ENCODE measurements around the gene ITGAV. TPM values are rescaled to one million over a fixed set of nuclear protein-coding genes. Genes with fewer than 3 reads are reported as not detected.
"Not testable (repeated sequence)": the region's sequence is repeated elsewhere in the genome, so short reads cannot be mapped to it uniquely, and the experiment has no call there.

Gene ITGAV
- total RNA-seq, 1 donor from 2014 or later, result 8.1 TPM

GRCh38 chr2:186561467-186562208 is 28.2 kb upstream of the ITGAV start:
- H3K27me3 Mint-ChIP-seq, result peaks cover 19% of the 10 kb centered on the region
- no peaks in the 10 kb centered on the region for H3K9me3 Mint-ChIP-seq
- no peak overlapping the region for H3K27ac Mint-ChIP-seq
- H3K36me3 Mint-ChIP-seq (ENCODE audit: low read depth), result no peaks in the 10 kb centered on the region
- DNase-seq, result no peak
- H3K4me1 Mint-ChIP-seq, result no peaks in the 10 kb centered on the region
- intact Hi-C loops (cut with micrococcal nuclease), result no loop called here
- H3K4me3 Mint-ChIP-seq, result no peak overlapping the region

- no peaks in the 10 kb centered on the region for H3K36me3 Mint-ChIP-seq (ENCODE audit: low read depth)
- intact Hi-C loops (cut with micrococcal nuclease), result no loop called here
These were observed 27.7 kb upstream of the ITGAV start for GRCh38 chr2:186562209-186562578.

GRCh38 chr2:186568600-186568999 is 21.3 kb upstream of the ITGAV start:
- H3K4me3 Mint-ChIP-seq; H3K4me1 Mint-ChIP-seq; DNase-seq; intact Hi-C loops (cut with micrococcal nuclease); H3K27ac Mint-ChIP-seq; H3K36me3 Mint-ChIP-seq (ENCODE audit: low read depth); H3K9me3 Mint-ChIP-seq: not testable (repeated sequence)
- H3K27me3 Mint-ChIP-seq, result peaks cover 18% of the 10 kb centered on the region

More at GRCh38 chr2:186562209-186562578, 27.7 kb upstream of the ITGAV start:
- no peaks in the 10 kb centered on the region for H3K4me1 Mint-ChIP-seq
- H3K27ac Mint-ChIP-seq, result no peak overlapping the region
- H3K27me3 Mint-ChIP-seq, result peaks cover 19% of the 10 kb centered on the region
- H3K9me3 Mint-ChIP-seq, result peaks cover under 1% of the 10 kb centered on the region
- no peak overlapping the region for H3K4me3 Mint-ChIP-seq
- DNase-seq, result no peak

GRCh38 chr2:186569127-186569526 is 20.7 kb upstream of the ITGAV start:
- intact Hi-C loops (cut with micrococcal nuclease); H3K27ac Mint-ChIP-seq: not testable (repeated sequence)

GRCh38 chr2:186569897-186570296 is 20.0 kb upstream of the ITGAV start:
- H3K9me3 Mint-ChIP-seq, result peaks cover 7% of the 10 kb centered on the region
- no peaks in the 10 kb centered on the region for H3K36me3 Mint-ChIP-seq (ENCODE audit: low read depth)
- H3K27me3 Mint-ChIP-seq, result peaks cover 11% of the 10 kb centered on the region
- no peak overlapping the region for H3K4me3 Mint-ChIP-seq
- intact Hi-C loops (cut with micrococcal nuclease), result no loop called here
- H3K4me1 Mint-ChIP-seq, result no peaks in the 10 kb centered on the region
- no peak for DNase-seq
- H3K27ac Mint-ChIP-seq, result no peak overlapping the region

More at GRCh38 chr2:186569127-186569526, 20.7 kb upstream of the ITGAV start:
- H3K4me3 Mint-ChIP-seq; H3K36me3 Mint-ChIP-seq (ENCODE audit: low read depth); H3K9me3 Mint-ChIP-seq; H3K4me1 Mint-ChIP-seq; DNase-seq: not testable (repeated sequence)
- H3K27me3 Mint-ChIP-seq, result peaks cover 14% of the 10 kb centered on the region

- peaks cover 4% of the 10 kb centered on the region for H3K27me3 Mint-ChIP-seq
- H3K27ac Mint-ChIP-seq, result no peak overlapping the region
- no peak overlapping the region for H3K4me3 Mint-ChIP-seq
- H3K9me3 Mint-ChIP-seq, result peaks cover 7% of the 10 kb centered on the region
- no peak for DNase-seq
- peaks cover 4% of the 10 kb centered on the region for H3K4me1 Mint-ChIP-seq
- H3K36me3 Mint-ChIP-seq (ENCODE audit: low read depth), result no peaks in the 10 kb centered on the region
- intact Hi-C loops (cut with micrococcal nuclease), result no loop called here
These were observed 19.3 kb upstream of the ITGAV start for GRCh38 chr2:186570604-186571003.

GRCh38 chr2:186572705-186573104 is 17.2 kb upstream of the ITGAV start:
- H3K27me3 Mint-ChIP-seq, result peaks cover 6% of the 10 kb centered on the region
- H3K4me1 Mint-ChIP-seq, result peaks cover 4% of the 10 kb centered on the region
- H3K4me3 Mint-ChIP-seq, result no peak overlapping the region
- no peak for DNase-seq
- peaks cover 3% of the 10 kb centered on the region for H3K9me3 Mint-ChIP-seq
- no peaks in the 10 kb centered on the region for H3K36me3 Mint-ChIP-seq (ENCODE audit: low read depth)
- intact Hi-C loops (cut with micrococcal nuclease), result no loop called here
- H3K27ac Mint-ChIP-seq, result no peak overlapping the region

- H3K27me3 Mint-ChIP-seq, result peaks cover 2% of the 10 kb centered on the region
- intact Hi-C loops (cut with micrococcal nuclease), result no loop called here
- no peak overlapping the region for H3K27ac Mint-ChIP-seq
- peaks cover 3% of the 10 kb centered on the region for H3K9me3 Mint-ChIP-seq
- H3K4me1 Mint-ChIP-seq, result peaks cover 4% of the 10 kb centered on the region
- H3K36me3 Mint-ChIP-seq (ENCODE audit: low read depth), result no peaks in the 10 kb centered on the region
- H3K4me3 Mint-ChIP-seq, result no peak overlapping the region
- no peak for DNase-seq
These were observed 16.3 kb upstream of the ITGAV start for GRCh38 chr2:186573531-186573930.

GRCh38 chr2:186575302-186575701 is 14.6 kb upstream of the ITGAV start:
- H3K4me1 Mint-ChIP-seq, result peaks cover 4% of the 10 kb centered on the region
- no peak for DNase-seq
- intact Hi-C loops (cut with micrococcal nuclease), result loop anchor here (2.0 kb wide), 1 partner anchor 13 kb away; no protein-coding TSS in a partner anchor
- no peaks in the 10 kb centered on the region for H3K36me3 Mint-ChIP-seq (ENCODE audit: low read depth)
- no peaks in the 10 kb centered on the region for H3K9me3 Mint-ChIP-seq
- no peak overlapping the region for H3K27ac Mint-ChIP-seq
- H3K4me3 Mint-ChIP-seq, result no peak overlapping the region
- peaks cover 4% of the 10 kb centered on the region for H3K27me3 Mint-ChIP-seq

- intact Hi-C loops (cut with micrococcal nuclease), result loop anchor here (2.0 kb wide), 1 partner anchor 13 kb away; no protein-coding TSS in a partner anchor
- Mint-ChIP-seq H3K4me1 (peaks cover 4% of the 10 kb centered on the region), H3K36me3 (ENCODE audit: low read depth) (no peaks in the 10 kb centered on the region), H3K27ac (no peak overlapping the region), H3K27me3 (peaks cover 4% of the 10 kb centered on the region), H3K9me3 (no peaks in the 10 kb centered on the region), H3K4me3 (no peak overlapping the region)
- DNase-seq, result no peak
These were observed 14.0 kb upstream of the ITGAV start for GRCh38 chr2:186575856-186576255.

GRCh38 chr2:186576614-186577013 is 13.2 kb upstream of the ITGAV start:
- Mint-ChIP-seq H3K27me3 (peaks cover 6% of the 10 kb centered on the region), H3K36me3 (ENCODE audit: low read depth) (no peaks in the 10 kb centered on the region), H3K4me3 (no peak overlapping the region), H3K27ac (no peak overlapping the region), H3K9me3 (no peaks in the 10 kb centered on the region), H3K4me1 (peaks cover 4% of the 10 kb centered on the region)
- no peak for DNase-seq
- intact Hi-C loops (cut with micrococcal nuclease), result no loop called here

GRCh38 chr2:186582698-186583097 is 7.2 kb upstream of the ITGAV start:
- Mint-ChIP-seq H3K27me3 (peaks cover 16% of the 10 kb centered on the region), H3K36me3 (ENCODE audit: low read depth) (no peaks in the 10 kb centered on the region), H3K4me3 (no peak overlapping the region), H3K4me1 (no peaks in the 10 kb centered on the region), H3K27ac (no peak overlapping the region), H3K9me3 (no peaks in the 10 kb centered on the region)
- intact Hi-C loops (cut with micrococcal nuclease), result no loop called here
- no peak for DNase-seq

- intact Hi-C loops (cut with micrococcal nuclease), result no loop called here
- Mint-ChIP-seq H3K4me1 (peaks cover 2% of the 10 kb centered on the region), H3K27me3 (peaks cover 16% of the 10 kb centered on the region), H3K4me3 (no peak overlapping the region), H3K9me3 (no peaks in the 10 kb centered on the region), H3K27ac (no peak overlapping the region), H3K36me3 (ENCODE audit: low read depth) (no peaks in the 10 kb centered on the region)
- DNase-seq, result no peak
These were observed 5.8 kb upstream of the ITGAV start for GRCh38 chr2:186584053-186584452.

GRCh38 chr2:186588421-186588820 is 1.4 kb upstream of the ITGAV start:
- H3K36me3 Mint-ChIP-seq (ENCODE audit: low read depth), result no peaks in the 10 kb centered on the region
- peaks cover 19% of the 10 kb centered on the region for H3K4me1 Mint-ChIP-seq
- no peaks in the 10 kb centered on the region for H3K9me3 Mint-ChIP-seq
- DNase-seq, result no peak
- no peak overlapping the region for H3K27ac Mint-ChIP-seq
- peaks cover 9% of the 10 kb centered on the region for H3K27me3 Mint-ChIP-seq
- intact Hi-C loops (cut with micrococcal nuclease), result loop anchor here (2.0 to 5.0 kb wide), 2 partner anchors 14 to 81 kb away; no protein-coding TSS in a partner anchor
- no peak overlapping the region for H3K4me3 Mint-ChIP-seq
